ENCODE results near the gene CD2BP2. TPM values are rescaled to one million over a fixed set of nuclear protein-coding genes. Genes with fewer than 3 reads are reported as not detected.

Gene CD2BP2
- total and polyA plus RNA-seq, 9 of the 15 experiments (the other 6 are each of a cell fraction or from before 2014, with no cell fraction given), result 3.9 to 51.1 (median 32.8) TPM

GRCh38 chr16:30395155-30395991 lies 40.3 kb upstream of the CD2BP2 start, which contains the start of gene ZNF48 (continued):
- TF ChIP-seq NEUROD1 (IDR thresholded peaks at IDR 0.05; ENCODE audit: borderline replicate concordance, low read depth, low read length, partially characterized antibody) (peak; percentile 22), ZSCAN29 (IDR thresholded peaks at IDR 0.05) (no peak), ZBED1 (IDR thresholded peaks at IDR 0.05) (no peak), ZMIZ1 (IDR thresholded peaks at IDR 0.05; ENCODE audit: low read depth in 2 of 2, low read length in 2 of 2) (no peak), ATF1 (CRISPR knock-in tag; IDR thresholded peaks at IDR 0.05) (no peak), ATF1 (tag; IDR thresholded peaks at IDR 0.05) (peak; percentile 48), ZBTB12 (CRISPR knock-in tag; IDR thresholded peaks at IDR 0.05) (no peak), HNRNPLL (IDR thresholded peaks at IDR 0.05; ENCODE audit: low read depth, low read length, poor library complexity, severe bottlenecking) (no peak), CBX5 (IDR thresholded peaks at IDR 0.05; ENCODE audit: borderline replicate concordance, low read depth) (0 out of 2 replicates have a peak, but pooled peaks have one; percentile 21), PHF8 (IDR thresholded peaks at IDR 0.05; ENCODE audit: borderline replicate concordance, low read length) (peak; percentile 60; the same call in 1 of the 2 replicates), SMARCC2 (IDR thresholded peaks at IDR 0.05; ENCODE audit: low read depth) (no peak)
